HEK293T (cell line): ENCODE results near the gene GSAP.
"Not testable (repeated sequence)": the region's sequence is repeated elsewhere in the genome, so short reads cannot be mapped to it uniquely, and the experiment has no call there.

Source experiments
- CTCF ChIA-PET: fragments of 350-600 bp; formaldehyde crosslinking; extraction: SDS; loops from one replicate; lab custom pipeline; 2021; ENCODE audit warnings: antibody characterized with exemption, inconsistent platforms; lab: Yijun Ruan, JAX
- POLR2A ChIA-PET: fragments of 350-600 bp; formaldehyde crosslinking; extraction: SDS; loops from one replicate; lab custom pipeline; 2020; ENCODE audit warnings: antibody characterized with exemption, inconsistent platforms; lab: Yijun Ruan, JAX
- DNase-seq: peaks from one replicate; pipeline ENCODE4 v3.0.0; 2012; ENCODE audit warnings: mixed read lengths; ENCODE audit errors: extremely low spot score
- ARNT ChIP-seq: fragments of 450-650 bp; IDR thresholded peaks from 2 replicates; pipeline ENCODE4 v1.6.1; 2017; ENCODE audit warnings: mild to moderate bottlenecking
- BHLHE40 ChIP-seq: fragments of 450-650 bp; IDR thresholded peaks from 2 replicates; pipeline ENCODE4 v1.6.1; 2016; ENCODE audit warnings: mild to moderate bottlenecking, moderate library complexity, borderline replicate concordance
- CTBP1 ChIP-seq: fragments of 450-650 bp; IDR thresholded peaks from 2 replicates; pipeline ENCODE4 v1.6.1; 2016; ENCODE audit warnings: borderline replicate concordance
- ELF4 ChIP-seq: fragments of 450-650 bp; IDR thresholded peaks from 2 replicates; pipeline ENCODE4 v1.6.1; 2017; ENCODE audit warnings: antibody characterized with exemption
- FOXA1 ChIP-seq: fragments of 450-650 bp; IDR thresholded peaks from 2 replicates; pipeline ENCODE4 v1.6.1; 2016; ENCODE audit warnings: mild to moderate bottlenecking
- FOXM1 ChIP-seq: fragments of 450-650 bp; IDR thresholded peaks from 2 replicates; pipeline ENCODE4 v1.6.1; 2017; ENCODE audit warnings: mild to moderate bottlenecking, borderline replicate concordance
- HDGF ChIP-seq: fragments of 450-650 bp; IDR thresholded peaks from 2 replicates; pipeline ENCODE4 v1.6.1; 2017; ENCODE audit warnings: antibody characterized with exemption, borderline replicate concordance
- L3MBTL2 ChIP-seq: fragments of 450-650 bp; conservative IDR thresholded peaks from 2 replicates; pipeline ENCODE4 v1.6.1; 2016; ENCODE audit warnings: mild to moderate bottlenecking
- LEF1 ChIP-seq: fragments of 450-650 bp; IDR thresholded peaks from 2 replicates; pipeline ENCODE4 v1.6.1; 2017; ENCODE audit warnings: mild to moderate bottlenecking, borderline replicate concordance
- NFRKB ChIP-seq: fragments of 450-650 bp; IDR thresholded peaks from 2 replicates; pipeline ENCODE4 v1.6.1; 2016; ENCODE audit warnings: mild to moderate bottlenecking, moderate library complexity
- PKNOX1 ChIP-seq: fragments of 450-650 bp; IDR thresholded peaks from 2 replicates; pipeline ENCODE4 v1.6.1; 2016
- SP1 ChIP-seq: fragments of 450-650 bp; IDR thresholded peaks from 2 replicates; pipeline ENCODE4 v1.6.1; 2017
- SUZ12 ChIP-seq: fragments of 450-650 bp; IDR thresholded peaks from 2 replicates; pipeline ENCODE4 v1.6.1; 2016; ENCODE audit warnings: mild to moderate bottlenecking
- TARDBP ChIP-seq: fragments of 450-650 bp; IDR thresholded peaks from 2 replicates; pipeline ENCODE4 v1.6.1; 2016
- ZNF384 ChIP-seq: fragments of 450-650 bp; IDR thresholded peaks from 2 replicates; pipeline ENCODE4 v1.6.1; 2016

Gene GSAP

GRCh38 chr7:77352665-77353406 lies 63.3 kb downstream of the GSAP start:
- no peak for DNase-seq
- ChIA-PET CTCF (interaction anchor here (0.6 kb wide), 1 partner anchor 17 kb away, joined by 3 read pairs; no protein-coding TSS in a partner anchor), POLR2A (no interaction called here)
- no peak for TF ChIP-seq SUZ12
- TF ChIP-seq ZNF384 = no peak

- ChIA-PET POLR2A (no interaction called here), CTCF (no interaction called here)
- TF ChIP-seq FOXA1 = no peak
- TF ChIP-seq HDGF = no peak
- TF ChIP-seq ZNF384 = no peak
- no peak for TF ChIP-seq SP1
- no peak for TF ChIP-seq CTBP1
- no peak for TF ChIP-seq L3MBTL2
- no peak for TF ChIP-seq TARDBP
- TF ChIP-seq LEF1 = no peak
- TF ChIP-seq BHLHE40 = no peak
- TF ChIP-seq ARNT = no peak
- no peak for TF ChIP-seq SUZ12
- no peak for TF ChIP-seq FOXM1
- no peak for TF ChIP-seq PKNOX1
- TF ChIP-seq ELF4 = no peak
- DNase-seq = no peak
Measured at GRCh38 chr7:77351539-77352004, 64.6 kb downstream of the GSAP start.

- POLR2A ChIA-PET = no interaction called here
- CTCF ChIA-PET = no interaction called here
- no peak for DNase-seq
- TF ChIP-seq SUZ12 (no peak), NFRKB (no peak), CTBP1 (no peak), TARDBP (no peak), PKNOX1 (no peak)
Measured at GRCh38 chr7:77349141-77349540, 67.0 kb downstream of the GSAP start.

GRCh38 chr7:77348371-77348813 lies 67.8 kb downstream of the GSAP start:
- DNase-seq = no peak
- ChIA-PET POLR2A (no interaction called here), CTCF (no interaction called here)
- TF ChIP-seq HDGF = no peak
- no peak for TF ChIP-seq CTBP1
- TF ChIP-seq FOXM1 = no peak
- TF ChIP-seq TARDBP = no peak
- TF ChIP-seq SUZ12 = no peak
- TF ChIP-seq L3MBTL2 = no peak
- TF ChIP-seq ZNF384 = no peak
- no peak for TF ChIP-seq PKNOX1

GRCh38 chr7:77346441-77346840 lies 69.7 kb downstream of the GSAP start:
- DNase-seq = no peak
- ChIA-PET POLR2A (no interaction called here), CTCF (no interaction called here)
- TF ChIP-seq SP1 = no peak

GRCh38 chr7:77345426-77345825 lies 70.7 kb downstream of the GSAP start:
- CTCF ChIA-PET, POLR2A ChIA-PET, DNase-seq: not testable (repeated sequence)

GRCh38 chr7:77339726-77340125 lies 76.4 kb downstream of the GSAP start:
- CTCF ChIA-PET = no interaction called here
- POLR2A ChIA-PET = no interaction called here
- TF ChIP-seq ELF4 (no peak), L3MBTL2 (no peak), PKNOX1 (0 out of 2 replicates have a peak, but pooled peaks have one; percentile 30), LEF1 (no peak)
- DNase-seq = no peak
